Mucosa of descending colon (tissue), 3 donors: ENCODE data around the gene TSEN2. TPM values are rescaled to one million over a fixed set of nuclear protein-coding genes. Genes with fewer than 3 reads are reported as not detected.

ENCODE experiments used
- ATAC-seq: fragments of 200-7000 bp; cut with Tn5 transposase; one replicate; pipeline ENCODE4 v1.9.1; 2020; ENCODE audit warnings: mild to moderate bottlenecking, moderate library complexity
- DNase-seq, 3 donors: peaks; one replicate each; pipeline ENCODE4 v3.0.0-alpha.2; 2020
- H3K36me3 ChIP-seq: fragments of 200-600 bp; one replicate; pipeline ENCODE4 v1.8.0; 2021; ENCODE audit warnings: low read depth, mild to moderate bottlenecking
- H3K4me1 ChIP-seq: fragments of 200-600 bp; one replicate; pipeline ENCODE4 v1.8.0; 2021; ENCODE audit warnings: low read depth, mild to moderate bottlenecking
- H3K4me3 ChIP-seq: fragments of 200-600 bp; one replicate; pipeline ENCODE4 v1.8.0; 2021; ENCODE audit warnings: mild to moderate bottlenecking
- H3K9me3 ChIP-seq: fragments of 200-600 bp; one replicate; pipeline ENCODE4 v1.8.0; 2021; ENCODE audit warnings: mild to moderate bottlenecking
- CTCF ChIP-seq: fragments of 200-600 bp; IDR thresholded peaks from one replicate; pipeline ENCODE4 v1.8.0; 2022; ENCODE audit warnings: antibody characterized with exemption, mild to moderate bottlenecking
- intact Hi-C, 2 donors: fragments of 100-400 bp; cut with DNase I in 1 of 2; cut with micrococcal nuclease in 1 of 2; formaldehyde crosslinking; loops; one replicate each; pipeline versions ENCODE4 v1.11.0 to v1.11.1; 2022; cut with DNase I, micrococcal nuclease
- total RNA-seq, 3 donors: library from RNA; stranded (reverse); fragmentation: NEBNext Ultra II Directional in 2 of 3; extraction: Animal tissue kit (Norgen Biotek cat#: 25700) in 2 of 3; gene quantifications; one replicate each; pipeline versions ENCODE4 v1.2.1 to v1.2.4, GENCODE V29; 2021 to 2023
- donor health status: DM: no; HTN: no; CAD: no; lungs with moderate emphysema.
- donor health status: DM: no; HTN: no; CAD: no.
- donor health status: DM: no; HTN: yes; CAD: no.

TSEN2 gene
- total RNA-seq, 3 donors from 2014 or later, result 18.2 to 29.7 (median 28.8) TPM

- no peak for TF ChIP-seq CTCF
- Histone ChIP-seq H3K36me3 (no peaks in the 10 kb centered on the region), H3K4me3 (no peak overlapping the region), H3K4me1 (peaks cover 14% of the 10 kb centered on the region), H3K9me3 (no peaks in the 10 kb centered on the region)
- no peak for ATAC-seq
- intact Hi-C loops, result loop anchor here in 1 of 2 donors (10.0 kb wide), 2 partner anchors 57 to 203 kb away; partner anchors contain the start of genes MKRN2OS and PPARG
- DNase-seq, result no peak
These were observed 3.5 kb downstream of the TSEN2 start for GRCh38 chr3:12487786-12488185.

- no peak overlapping the region for H3K4me3 ChIP-seq
- DNase-seq (no peak), ATAC-seq (no peak)
- peaks cover 7% of the 10 kb centered on the region for H3K4me1 ChIP-seq
- TF ChIP-seq CTCF, result no peak
- no peaks in the 10 kb centered on the region for H3K36me3 ChIP-seq
- intact Hi-C loops, result loop anchor here in 1 of 2 donors (10.0 kb wide), 2 partner anchors 55 to 205 kb away; partner anchors contain the start of genes MKRN2OS and PPARG
- H3K9me3 ChIP-seq, result no peaks in the 10 kb centered on the region
These were observed 5.1 kb downstream of the TSEN2 start for GRCh38 chr3:12489368-12489767.

- intact Hi-C loops, result loop anchor here in 1 of 2 donors (10.0 kb wide), 2 partner anchors 55 to 205 kb away; partner anchors contain the start of genes MKRN2OS and PPARG
- no peak for TF ChIP-seq CTCF
- H3K4me1 ChIP-seq, result peaks cover 7% of the 10 kb centered on the region
- H3K36me3 ChIP-seq, result no peaks in the 10 kb centered on the region
- DNase-seq (no peak), ATAC-seq (no peak)
- H3K9me3 ChIP-seq, result no peaks in the 10 kb centered on the region
- H3K4me3 ChIP-seq, result no peak overlapping the region
These were observed 5.6 kb downstream of the TSEN2 start for GRCh38 chr3:12489832-12490231.

- peaks cover 2% of the 10 kb centered on the region for H3K4me1 ChIP-seq
- no peaks in the 10 kb centered on the region for H3K9me3 ChIP-seq
- no peak for TF ChIP-seq CTCF
- H3K36me3 ChIP-seq, result no peaks in the 10 kb centered on the region
- ATAC-seq, result no peak
- DNase-seq, result no peak
- H3K4me3 ChIP-seq, result no peak overlapping the region
- intact Hi-C loops, result no loop called here
These were observed 6.3 kb downstream of the TSEN2 start for GRCh38 chr3:12490547-12490946.

- no peak for DNase-seq
- H3K4me1 ChIP-seq, result no peaks in the 10 kb centered on the region
- no peaks in the 10 kb centered on the region for H3K9me3 ChIP-seq
- no peak for TF ChIP-seq CTCF
- intact Hi-C loops, result no loop called here
- H3K4me3 ChIP-seq, result no peak overlapping the region
- no peak for ATAC-seq
- H3K36me3 ChIP-seq, result no peaks in the 10 kb centered on the region
These were observed 11.6 kb downstream of the TSEN2 start for GRCh38 chr3:12495749-12496452.
